GM23248 (cell line): Measurements from ENCODE around the gene TPM4.

Experiments
- EZH2 ChIP-seq: fragments of 200-600 bp; sonication (generic); IDR thresholded peaks from 2 replicates; pipeline ENCODE4 v1.6.1; 2018; ENCODE audit warnings: antibody characterized with exemption, mild to moderate bottlenecking; ENCODE audit not compliant: insufficient read depth, poor library complexity, severe bottlenecking
- EZH2phosphoT487 ChIP-seq: fragments of 200-600 bp; sonication (generic); IDR thresholded peaks from 2 replicates; pipeline ENCODE4 v1.6.1; 2018; ENCODE audit warnings: antibody characterized with exemption, moderate library complexity, mild to moderate bottlenecking, low read depth; ENCODE audit not compliant: insufficient read depth

DNA sequence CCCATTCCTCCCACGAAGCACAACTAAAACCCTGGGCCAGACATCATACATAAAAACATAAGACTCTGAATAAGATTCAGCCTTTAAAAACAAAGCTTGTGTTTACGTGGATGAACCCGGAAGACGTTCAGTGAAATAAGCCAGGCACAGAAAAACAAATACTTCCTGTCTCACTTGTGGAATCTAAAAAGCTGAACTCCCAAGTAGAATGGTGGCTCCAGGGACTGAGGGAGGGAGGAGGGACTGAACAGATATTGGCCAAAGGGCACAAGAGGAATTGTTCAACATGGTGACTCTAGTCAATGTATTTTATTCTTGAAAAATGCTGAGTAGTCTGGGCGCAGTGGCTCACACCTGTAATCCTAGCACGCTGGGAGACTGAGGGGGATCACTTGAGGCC is 35.7 kb upstream of the TPM4 start:
- TF ChIP-seq EZH2 (no peak), EZH2phosphoT487 (no peak)
